BJ (cell line): ENCODE measurements around the gene DNAJC22. TPM values are rescaled to one million over a fixed set of nuclear protein-coding genes. Genes with fewer than 3 reads are reported as not detected.
A peak's percentile ranks its signal among the peaks of the same experiment; 100 is the strongest.
"Not testable (repeated sequence)": the region's sequence is repeated elsewhere in the genome, so short reads cannot be mapped to it uniquely, and the experiment has no call there.

Source experiments
- CTCF ChIA-PET: fragments of 350-600 bp; formaldehyde crosslinking; extraction: SDS; loops from one replicate; lab custom pipeline; 2021; ENCODE audit warnings: antibody characterized with exemption, inconsistent platforms; lab: Yijun Ruan, JAX
- POLR2A ChIA-PET: fragments of 300-600 bp; sonication (Branson Sonifier 250); formaldehyde crosslinking; extraction: SDS; loops from one replicate; lab custom pipeline; 2021; ENCODE audit warnings: antibody characterized with exemption; lab: Charles Lee
- DNase-seq: peaks from one replicate; pipeline ENCODE4 v3.0.0-alpha.2; 2011; ENCODE audit warnings: low read depth
- H3K27me3 ChIP-seq: 2 replicates; pipeline ENCODE4 v1.6.0; 2011; ENCODE audit warnings: low read length; ENCODE audit not compliant: control insufficient read depth, insufficient read depth
- H3K36me3 ChIP-seq: 2 replicates; pipeline ENCODE4 v1.5.1; 2011; ENCODE audit warnings: low read length; ENCODE audit not compliant: control insufficient read depth, insufficient read depth
- H3K4me3 ChIP-seq: 2 replicates; pipeline ENCODE4 v1.5.1; 2011; ENCODE audit warnings: low read depth, mild to moderate bottlenecking, control low read depth, low read length
- polyA plus RNA-seq: library from polyadenylated mRNA; depleted of rRNA; stranded (reverse); fragments of >200 nt; gene quantifications from 2 replicates; pipeline ENCODE4 v1.2.3, GENCODE V29; 2011
- TF ChIP-seq, protein P1 (sequence below): IDR thresholded peaks from 2 replicates; pipeline ENCODE4 v1.5.1; 2011; ENCODE audit warnings: low read depth, mild to moderate bottlenecking, control low read depth, inconsistent platforms, low read length, moderate library complexity; ENCODE audit not compliant: insufficient read depth

DNAJC22 gene
- polyA plus RNA-seq, 1 experiment: 4.3 TPM

DNA sequence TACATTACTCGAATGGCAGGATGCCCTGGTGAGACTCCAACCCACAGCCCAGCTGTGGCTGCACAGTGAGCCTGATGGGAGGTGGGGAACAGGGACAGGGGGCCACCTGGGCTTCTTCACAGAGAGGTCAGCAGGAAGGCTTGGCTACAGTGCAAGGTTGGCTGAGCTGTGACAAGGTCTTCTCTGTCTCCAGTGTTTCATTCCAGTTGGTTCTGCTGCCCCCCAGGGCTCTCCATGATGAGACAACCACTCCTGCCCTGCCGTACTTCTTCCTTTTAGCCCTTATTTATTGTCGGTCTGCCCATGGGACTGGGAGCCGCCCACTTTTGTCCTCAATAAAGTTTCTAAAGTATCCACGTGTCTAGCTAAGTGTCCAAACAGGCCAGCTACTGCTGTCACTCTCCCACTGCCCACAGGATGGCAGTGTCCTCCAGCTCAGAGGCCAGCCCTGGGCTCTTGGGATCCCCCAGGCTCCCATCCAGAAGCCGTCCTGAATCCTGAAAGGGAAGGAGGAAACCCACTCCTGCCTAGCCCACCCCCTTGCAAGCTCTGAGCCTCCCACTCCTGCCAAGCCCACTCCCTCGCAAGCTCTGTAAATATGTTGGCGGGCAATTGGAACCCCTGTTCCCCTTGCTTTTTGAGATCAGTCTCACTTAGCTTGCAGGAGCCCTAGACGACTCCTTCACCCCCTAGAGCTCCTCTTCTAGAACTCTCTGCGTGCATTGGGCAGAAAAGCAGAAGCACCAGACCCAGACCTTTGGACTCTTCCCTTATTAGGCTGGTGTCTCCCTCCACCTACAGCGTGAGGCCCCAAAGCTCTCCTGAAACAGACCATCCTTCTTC lies 15.1 kb upstream of the DNAJC22 start:
- DNase-seq: no peak
- Histone ChIP-seq H3K36me3 (no peaks in the 10 kb centered on the region), H3K27me3 (peaks cover 7% of the 10 kb centered on the region), H3K4me3 (no peak overlapping the region)
- TF ChIP-seq, protein P1, sequence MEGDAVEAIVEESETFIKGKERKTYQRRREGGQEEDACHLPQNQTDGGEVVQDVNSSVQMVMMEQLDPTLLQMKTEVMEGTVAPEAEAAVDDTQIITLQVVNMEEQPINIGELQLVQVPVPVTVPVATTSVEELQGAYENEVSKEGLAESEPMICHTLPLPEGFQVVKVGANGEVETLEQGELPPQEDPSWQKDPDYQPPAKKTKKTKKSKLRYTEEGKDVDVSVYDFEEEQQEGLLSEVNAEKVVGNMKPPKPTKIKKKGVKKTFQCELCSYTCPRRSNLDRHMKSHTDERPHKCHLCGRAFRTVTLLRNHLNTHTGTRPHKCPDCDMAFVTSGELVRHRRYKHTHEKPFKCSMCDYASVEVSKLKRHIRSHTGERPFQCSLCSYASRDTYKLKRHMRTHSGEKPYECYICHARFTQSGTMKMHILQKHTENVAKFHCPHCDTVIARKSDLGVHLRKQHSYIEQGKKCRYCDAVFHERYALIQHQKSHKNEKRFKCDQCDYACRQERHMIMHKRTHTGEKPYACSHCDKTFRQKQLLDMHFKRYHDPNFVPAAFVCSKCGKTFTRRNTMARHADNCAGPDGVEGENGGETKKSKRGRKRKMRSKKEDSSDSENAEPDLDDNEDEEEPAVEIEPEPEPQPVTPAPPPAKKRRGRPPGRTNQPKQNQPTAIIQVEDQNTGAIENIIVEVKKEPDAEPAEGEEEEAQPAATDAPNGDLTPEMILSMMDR: peak; percentile 87
- CTCF ChIA-PET: interaction anchor here (0.7 to 5.3 kb wide), 36 partner anchors 9 to 305 kb away, joined by 3 to 71 read pairs (median 5); partner anchors contain the start of genes DNAJC22, PRPF40B, PRPH and TROAP
- POLR2A ChIA-PET: no interaction called here

DNA sequence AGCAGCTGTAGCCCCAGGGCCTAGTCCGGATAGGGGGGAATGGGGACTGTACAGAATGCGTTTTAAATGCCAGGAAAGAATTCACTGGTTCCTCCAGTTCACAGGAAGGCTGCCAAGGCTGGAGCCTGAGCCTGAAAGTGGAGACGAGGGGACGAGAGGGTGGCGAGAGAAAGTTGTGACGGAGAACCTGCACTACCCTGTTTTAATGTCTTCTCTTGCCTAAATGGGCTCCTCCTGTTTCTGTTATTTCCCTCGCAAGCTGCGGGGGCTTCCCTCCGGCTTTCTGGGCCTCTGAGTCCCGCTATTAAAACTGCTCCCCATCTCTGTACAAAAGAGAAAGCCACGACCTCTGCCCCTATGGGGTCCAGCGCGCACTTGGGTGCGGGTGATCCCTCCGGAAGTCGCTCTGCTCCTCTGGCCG lies 14.2 kb upstream of the DNAJC22 start:
- Histone ChIP-seq H3K36me3 (no peaks in the 10 kb centered on the region), H3K27me3 (peaks cover 10% of the 10 kb centered on the region), H3K4me3 (no peak overlapping the region)
- POLR2A ChIA-PET: no interaction called here
- CTCF ChIA-PET: interaction anchor here (1.0 to 5.3 kb wide), 26 partner anchors 10 to 303 kb away, joined by 3 to 71 read pairs (median 7); partner anchors contain the start of genes DNAJC22, PRPF40B, PRPH and TROAP
- TF ChIP-seq, protein P1: no peak
- no peak for DNase-seq

DNA sequence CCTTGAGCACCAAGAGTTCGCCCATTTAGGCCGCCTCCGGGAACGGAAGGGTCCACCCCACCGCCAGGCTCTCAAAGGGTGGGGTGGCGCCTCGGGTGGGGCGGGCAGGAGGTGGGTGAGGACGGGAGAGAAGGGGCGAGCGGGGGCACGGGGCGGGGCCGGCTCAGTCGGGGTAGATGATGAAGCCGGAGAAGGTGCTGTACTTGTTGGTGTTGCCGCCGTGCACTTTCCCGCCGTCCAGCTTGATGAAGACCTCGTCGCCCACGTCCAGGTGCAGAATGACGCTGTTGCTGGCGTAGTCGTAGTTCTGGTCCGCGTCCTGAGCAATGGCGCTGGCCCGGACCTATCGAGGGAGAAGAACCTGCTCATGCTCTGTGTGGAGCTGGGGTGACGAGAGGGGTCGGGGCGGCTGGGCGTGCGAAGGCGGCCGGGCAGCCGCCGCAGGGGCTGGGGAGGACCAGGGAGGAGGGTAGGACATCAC lies 13.8 kb upstream of the DNAJC22 start:
- ChIA-PET CTCF (interaction anchor here (1.5 to 5.3 kb wide), 11 partner anchors 9 to 290 kb away, joined by 6 to 71 read pairs (median 21); partner anchors contain the start of genes DNAJC22, PRPF40B and PRPH), POLR2A (no interaction called here)
- Histone ChIP-seq H3K27me3 (peaks cover 12% of the 10 kb centered on the region), H3K4me3 (peak overlapping the region; percentile 14; the same call in 1 of the 2 replicates), H3K36me3 (no peaks in the 10 kb centered on the region)
- TF ChIP-seq, protein P1: no peak
- no peak for DNase-seq

DNA sequence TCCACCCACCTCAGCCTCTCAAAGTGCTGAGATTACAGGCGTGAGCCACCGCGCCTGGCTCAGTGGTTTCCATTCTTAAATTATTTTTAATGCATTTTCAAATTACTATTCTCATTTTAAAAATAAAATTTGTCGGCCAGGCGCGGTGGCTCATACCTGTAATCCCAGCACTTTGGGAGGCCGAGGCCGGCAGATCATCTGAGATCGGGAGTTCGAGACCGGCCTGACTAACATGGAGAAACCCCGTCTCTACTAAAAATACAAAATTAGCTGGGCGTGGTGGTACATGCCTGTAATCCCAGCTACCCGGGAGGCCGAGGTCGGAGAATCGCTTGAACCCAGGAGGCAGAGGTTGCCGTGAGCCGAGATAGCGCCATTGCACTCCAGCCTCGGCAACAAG lies 12.9 kb upstream of the DNAJC22 start:
- H3K4me3 ChIP-seq, POLR2A ChIA-PET, DNase-seq, H3K36me3 ChIP-seq: not testable (repeated sequence)
- CTCF ChIA-PET: interaction anchor here (2.0 to 5.3 kb wide), 7 partner anchors 8 to 248 kb away, joined by 6 to 71 read pairs (median 49); partner anchors contain the start of genes DNAJC22 and PRPH
- peaks cover 18% of the 10 kb centered on the region for H3K27me3 ChIP-seq

DNA sequence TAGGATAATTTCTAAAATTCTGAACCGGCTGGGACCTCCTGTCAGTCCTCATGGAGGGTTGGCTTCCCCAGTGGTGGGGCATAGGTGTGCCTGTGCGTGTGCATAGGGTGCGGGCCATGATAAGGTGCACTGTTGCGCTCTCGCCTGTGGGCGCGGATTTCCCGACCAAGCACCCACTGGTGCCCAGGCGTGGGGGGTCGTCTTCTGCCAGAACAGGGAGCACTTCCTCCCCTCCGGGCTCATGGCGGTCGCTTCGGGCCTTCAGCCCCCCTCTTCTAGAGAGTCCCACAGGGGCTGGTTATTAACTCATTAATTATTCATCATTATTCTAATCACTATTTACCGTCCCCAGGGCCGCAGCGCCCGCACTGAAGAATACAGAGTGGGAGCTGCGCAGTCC lies 12.5 kb upstream of the DNAJC22 start:
- DNase-seq: no peak
- Histone ChIP-seq H3K4me3 (no peak overlapping the region), H3K27me3 (peaks cover 18% of the 10 kb centered on the region), H3K36me3 (no peaks in the 10 kb centered on the region)
- ChIA-PET CTCF (interaction anchor here (0.7 to 6.0 kb wide), 5 partner anchors 9 to 247 kb away, joined by 3 to 35 read pairs (median 6); partner anchors contain the start of gene DNAJC22), POLR2A (no interaction called here)
- TF ChIP-seq, protein P1: no peak
